ENCODE measurements around the gene DHRS12.

DHRS12 gene

GRCh38 chr13:51770681-51771417, 33.1 kb downstream of the DHRS12 start:
- Histone ChIP-seq H3K4me3 (replicated peaks; ENCODE audit: low read depth, low read length) (no peak overlapping the region), H3K36me3 (ENCODE audit: control insufficient read depth, insufficient read depth, low read length) (no peaks in the 10 kb centered on the region; the same call in none of the 2 replicates), H3K27me3 (replicated peaks; ENCODE audit: control insufficient read depth, insufficient read depth, low read length) (no peaks in the 10 kb centered on the region)
- no peak for DNase-seq (ENCODE audit: extremely low read depth, insufficient read length)
- TF ChIP-seq CTCF (IDR thresholded peaks at IDR 0.05; ENCODE audit: insufficient read depth, low read length, poor library complexity, severe bottlenecking) = no peak

- no peak overlapping the region for H3K4me3 ChIP-seq (replicated peaks; ENCODE audit: low read depth, low read length)
- no peak for DNase-seq (ENCODE audit: extremely low read depth, insufficient read length)
- no peaks in the 10 kb centered on the region for H3K27me3 ChIP-seq (replicated peaks; ENCODE audit: control insufficient read depth, insufficient read depth, low read length)
- TF ChIP-seq CTCF (IDR thresholded peaks at IDR 0.05; ENCODE audit: insufficient read depth, low read length, poor library complexity, severe bottlenecking) = no peak
- no peaks in the 10 kb centered on the region; the same call in none of the 2 replicates for H3K36me3 ChIP-seq (ENCODE audit: control insufficient read depth, insufficient read depth, low read length)
Observed at GRCh38 chr13:51770160-51770559, 33.8 kb downstream of the DHRS12 start.

- H3K27me3 ChIP-seq (replicated peaks; ENCODE audit: control insufficient read depth, insufficient read depth, low read length) = no peaks in the 10 kb centered on the region
- H3K36me3 ChIP-seq (ENCODE audit: control insufficient read depth, insufficient read depth, low read length) = no peaks in the 10 kb centered on the region; the same call in none of the 2 replicates
- no peak for TF ChIP-seq CTCF (IDR thresholded peaks at IDR 0.05; ENCODE audit: insufficient read depth, low read length, poor library complexity, severe bottlenecking)
- no peak for DNase-seq (ENCODE audit: extremely low read depth, insufficient read length)
- H3K4me3 ChIP-seq (replicated peaks; ENCODE audit: low read depth, low read length) = no peak overlapping the region
Observed at GRCh38 chr13:51769455-51770127, 34.4 kb downstream of the DHRS12 start.

GRCh38 chr13:51768976-51769375, 35.0 kb downstream of the DHRS12 start:
- no peak for DNase-seq (ENCODE audit: extremely low read depth, insufficient read length)
- no peak overlapping the region for H3K4me3 ChIP-seq (replicated peaks; ENCODE audit: low read depth, low read length)
- no peaks in the 10 kb centered on the region; the same call in none of the 2 replicates for H3K36me3 ChIP-seq (ENCODE audit: control insufficient read depth, insufficient read depth, low read length)
- no peaks in the 10 kb centered on the region for H3K27me3 ChIP-seq (replicated peaks; ENCODE audit: control insufficient read depth, insufficient read depth, low read length)
- TF ChIP-seq CTCF (IDR thresholded peaks at IDR 0.05; ENCODE audit: insufficient read depth, low read length, poor library complexity, severe bottlenecking) = no peak

- H3K27me3 ChIP-seq (replicated peaks; ENCODE audit: control insufficient read depth, insufficient read depth, low read length) = no peaks in the 10 kb centered on the region
- no peak overlapping the region for H3K4me3 ChIP-seq (replicated peaks; ENCODE audit: low read depth, low read length)
- no peak for TF ChIP-seq CTCF (IDR thresholded peaks at IDR 0.05; ENCODE audit: insufficient read depth, low read length, poor library complexity, severe bottlenecking)
- no peak for DNase-seq (ENCODE audit: extremely low read depth, insufficient read length)
- H3K36me3 ChIP-seq (ENCODE audit: control insufficient read depth, insufficient read depth, low read length) = no peaks in the 10 kb centered on the region; the same call in none of the 2 replicates
Observed at GRCh38 chr13:51768378-51768921, 35.5 kb downstream of the DHRS12 start.
